HUDEP-2 (cell line): ENCODE data around the gene APOH.
"Not testable (repeated sequence)": the region's sequence is repeated elsewhere in the genome, so short reads cannot be mapped to it uniquely, and the experiment has no call there.

Source experiments
- DNase-seq, 76 experiments: peaks; one replicate each; lab custom pipeline; 2025; ENCODE audit not compliant: unreplicated experiment in 76 of 76; lab: John Stamatoyannopoulos, UW

APOH gene, protein sequence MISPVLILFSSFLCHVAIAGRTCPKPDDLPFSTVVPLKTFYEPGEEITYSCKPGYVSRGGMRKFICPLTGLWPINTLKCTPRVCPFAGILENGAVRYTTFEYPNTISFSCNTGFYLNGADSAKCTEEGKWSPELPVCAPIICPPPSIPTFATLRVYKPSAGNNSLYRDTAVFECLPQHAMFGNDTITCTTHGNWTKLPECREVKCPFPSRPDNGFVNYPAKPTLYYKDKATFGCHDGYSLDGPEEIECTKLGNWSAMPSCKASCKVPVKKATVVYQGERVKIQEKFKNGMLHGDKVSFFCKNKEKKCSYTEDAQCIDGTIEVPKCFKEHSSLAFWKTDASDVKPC

DNA sequence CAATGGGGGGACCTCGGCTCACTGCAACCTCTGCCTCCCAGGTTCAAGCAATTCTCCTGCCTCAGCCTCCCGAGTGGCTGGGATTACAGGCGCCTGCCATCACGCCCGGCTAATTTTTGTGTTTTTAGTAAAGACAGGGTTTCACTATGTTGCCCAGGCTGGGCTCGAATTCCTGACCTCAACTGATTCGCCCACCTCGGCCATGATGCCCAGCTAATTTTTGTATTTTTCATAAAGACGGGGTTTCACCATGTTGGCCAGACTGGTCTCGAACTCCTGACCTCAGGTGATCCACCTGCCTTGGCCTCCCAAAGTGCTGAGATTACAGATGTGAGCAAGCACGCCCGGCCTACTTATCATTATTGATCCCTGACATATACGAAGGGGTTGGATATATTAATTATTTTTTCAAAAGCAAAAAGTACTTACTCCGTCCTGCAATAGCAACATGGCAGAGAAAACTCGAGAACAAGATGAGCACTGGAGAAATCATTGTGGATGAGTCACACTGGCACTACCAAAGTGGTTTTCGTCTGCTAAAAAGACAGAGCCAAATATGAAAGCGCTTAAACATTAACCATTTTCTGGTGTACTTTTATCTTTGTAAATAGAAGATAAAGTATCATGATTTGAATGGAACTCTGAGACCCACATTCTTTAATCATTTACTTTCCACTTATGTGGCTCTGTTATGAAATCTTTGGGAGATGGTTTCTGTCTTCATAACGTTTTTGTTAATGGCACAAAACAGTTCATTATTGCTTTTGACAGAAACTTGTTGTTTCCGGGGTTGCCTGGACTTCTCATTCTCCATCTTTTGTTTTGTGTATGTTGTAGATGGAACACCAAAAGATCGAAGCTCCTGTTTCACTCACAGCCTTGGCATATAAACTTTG lies at the start of gene APOH:
APOH (minus strand) TSS at position 529 of the 896 bp plus-strand sequence; CDS start at position 493, 36 bp downstream.
- no peak for DNase-seq

DNA sequence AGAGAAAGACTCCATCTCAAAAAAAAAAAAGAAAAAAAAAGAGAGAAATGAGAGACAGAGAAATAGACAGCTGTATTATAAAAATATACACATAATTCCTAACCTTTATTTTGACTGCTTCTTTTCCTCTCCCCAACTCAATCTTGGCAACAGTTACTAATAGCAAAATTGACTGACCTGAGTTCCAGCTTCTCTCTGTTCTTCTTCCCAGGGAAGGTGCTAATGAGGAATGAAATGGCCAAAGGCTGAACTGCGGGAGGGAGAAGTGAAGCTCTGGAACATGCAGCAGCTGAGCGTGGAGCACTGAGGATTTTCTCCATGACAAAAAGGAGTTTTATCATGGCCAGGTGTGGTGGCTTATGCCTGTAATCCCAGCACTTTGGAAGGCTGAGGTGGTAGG lies 48.0 kb upstream of the APOH start:
- DNase-seq: no peak

DNA sequence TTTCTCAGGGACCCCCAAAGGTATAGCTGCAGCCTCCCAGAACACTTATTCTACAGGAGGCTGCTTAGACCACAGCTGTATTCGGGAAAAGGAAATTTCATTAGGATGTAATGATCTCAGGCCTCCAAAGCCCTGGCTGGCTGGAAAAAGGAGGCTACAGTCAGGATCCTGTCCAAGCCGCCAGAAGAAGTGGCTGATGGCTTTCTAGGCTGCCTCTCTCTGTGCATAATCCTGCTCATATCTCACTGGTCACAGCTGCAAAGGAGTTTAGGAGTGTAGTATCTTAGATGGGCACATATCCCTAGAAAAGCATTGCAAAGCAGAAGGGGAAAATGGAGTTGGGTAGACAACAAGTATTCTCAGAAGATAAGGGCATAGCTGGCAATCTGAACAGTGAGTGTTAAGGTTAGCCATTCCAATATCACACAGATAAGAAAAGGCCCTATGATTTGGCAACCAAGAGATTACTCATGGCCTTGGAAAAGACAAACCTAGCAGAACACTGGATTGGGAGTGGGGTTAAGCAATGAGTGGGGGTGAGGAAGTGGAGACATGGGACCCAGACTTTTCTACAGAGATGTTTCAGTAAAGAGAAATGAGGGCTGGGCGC lies 47.2 kb upstream of the APOH start:
- DNase-seq: peak in 6 of 76 experiments; percentile 11 to 24 (median 14)

DNA sequence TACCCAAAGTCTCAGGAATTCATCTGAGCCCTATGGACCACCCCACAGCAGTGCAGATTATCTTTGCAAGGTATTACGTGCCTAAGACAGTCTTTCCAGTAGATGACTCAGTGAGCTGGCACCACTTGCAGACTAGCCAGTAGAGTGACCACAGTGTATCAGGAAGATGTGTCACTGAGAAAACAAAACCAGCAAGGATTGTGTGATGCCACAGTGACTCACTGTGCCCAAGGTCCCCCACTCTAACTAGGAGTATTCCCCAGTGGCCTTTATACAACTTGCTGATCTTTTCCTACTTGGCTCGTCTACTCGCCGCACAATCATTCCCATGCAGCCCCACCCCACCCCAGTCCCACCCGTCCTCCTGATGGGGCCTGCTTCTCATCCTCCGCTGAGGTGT lies 46.4 kb upstream of the APOH start:
- DNase-seq: peak in 39 of 76 experiments; percentile 4 to 74 (median 21)

DNA sequence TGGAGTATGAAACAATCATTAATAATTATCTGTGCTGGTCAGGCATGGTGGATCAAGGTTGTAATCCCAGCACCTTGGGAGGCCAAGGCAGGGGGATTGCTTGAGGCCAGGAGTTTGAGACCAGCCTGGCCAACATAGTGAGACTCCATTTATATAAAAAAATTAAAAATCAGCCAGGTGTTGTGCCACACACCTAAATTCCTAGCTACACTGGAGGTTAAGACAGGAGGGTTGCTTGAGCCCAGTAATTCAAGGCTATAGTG lies 44.3 kb upstream of the APOH start:
- DNase-seq: no peak

DNA sequence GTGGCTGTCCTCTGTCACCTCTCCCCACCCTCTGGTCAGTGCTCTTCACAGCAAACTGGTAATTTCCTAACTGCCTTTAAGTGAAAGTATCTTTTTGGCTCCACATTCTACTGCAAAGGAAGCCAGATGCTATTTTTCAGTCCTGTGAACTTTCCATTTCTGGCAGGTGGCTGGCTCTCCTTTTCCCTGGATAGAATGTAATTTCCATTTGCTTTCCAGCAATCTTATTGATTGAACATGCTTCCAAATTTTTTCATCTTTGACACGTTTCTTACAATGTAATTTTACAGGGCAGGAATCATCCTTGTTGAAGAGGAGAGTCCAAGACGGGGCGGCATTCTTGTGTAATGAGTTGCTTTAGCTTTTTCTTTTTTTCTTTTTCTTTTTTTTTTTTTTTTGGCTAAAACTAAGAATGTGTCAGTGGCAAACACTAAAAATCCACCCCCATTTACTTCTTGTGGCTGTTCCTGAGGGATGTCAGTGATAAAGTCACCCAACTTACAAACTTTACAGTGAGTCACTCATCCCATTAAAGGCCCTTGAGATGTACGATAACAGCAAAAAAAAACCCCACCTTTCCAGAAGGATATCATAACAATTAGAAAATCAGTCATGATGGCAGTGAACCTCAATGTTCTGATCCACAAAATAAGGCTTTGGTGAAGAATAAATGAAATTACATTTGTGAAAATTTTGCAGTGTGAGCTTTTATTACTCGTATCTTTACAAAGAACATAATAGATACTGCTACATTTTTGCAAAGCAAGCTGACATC lies 43.8 kb upstream of the APOH start:
- peak in 6 of 76 experiments; percentile 8 to 26 (median 14) for DNase-seq

DNA sequence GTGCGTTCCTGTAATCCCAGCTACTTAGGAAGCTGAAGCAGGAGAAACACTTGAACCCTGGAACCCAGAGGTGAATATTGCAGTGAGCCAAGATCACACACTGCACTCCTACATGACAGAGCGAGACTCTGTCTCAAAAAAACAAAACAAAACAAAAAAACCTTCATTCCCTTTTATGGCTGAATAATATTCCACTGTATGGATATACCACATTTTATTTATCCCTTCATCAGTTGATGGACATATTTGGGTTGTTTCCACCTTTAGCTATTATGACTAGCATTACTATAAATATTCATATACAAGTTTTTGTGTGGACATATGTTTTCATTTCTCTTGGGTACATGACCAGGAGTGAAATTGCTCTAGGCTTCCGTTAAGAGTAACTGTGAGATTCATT lies 42.3 kb upstream of the APOH start:
- no peak for DNase-seq

DNA sequence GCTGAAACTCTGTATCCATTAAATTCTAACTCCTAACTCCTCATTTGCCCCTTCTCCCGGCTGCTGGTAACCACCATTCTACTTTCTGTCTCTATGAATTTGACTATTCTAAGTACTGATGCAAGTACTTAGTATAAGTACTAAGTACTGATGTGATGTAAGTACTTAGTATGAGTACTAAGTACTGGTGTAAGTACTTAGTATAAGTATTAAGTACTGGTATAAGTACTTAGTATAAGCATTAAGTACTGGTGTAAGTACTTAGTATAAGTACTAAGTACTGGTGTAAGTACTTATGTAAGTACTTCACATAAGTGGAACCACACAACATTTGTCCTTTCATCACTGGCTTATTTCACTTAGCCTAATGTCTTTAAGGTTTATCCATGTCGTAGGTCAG lies 40.9 kb upstream of the APOH start:
- DNase-seq: no peak

DNA sequence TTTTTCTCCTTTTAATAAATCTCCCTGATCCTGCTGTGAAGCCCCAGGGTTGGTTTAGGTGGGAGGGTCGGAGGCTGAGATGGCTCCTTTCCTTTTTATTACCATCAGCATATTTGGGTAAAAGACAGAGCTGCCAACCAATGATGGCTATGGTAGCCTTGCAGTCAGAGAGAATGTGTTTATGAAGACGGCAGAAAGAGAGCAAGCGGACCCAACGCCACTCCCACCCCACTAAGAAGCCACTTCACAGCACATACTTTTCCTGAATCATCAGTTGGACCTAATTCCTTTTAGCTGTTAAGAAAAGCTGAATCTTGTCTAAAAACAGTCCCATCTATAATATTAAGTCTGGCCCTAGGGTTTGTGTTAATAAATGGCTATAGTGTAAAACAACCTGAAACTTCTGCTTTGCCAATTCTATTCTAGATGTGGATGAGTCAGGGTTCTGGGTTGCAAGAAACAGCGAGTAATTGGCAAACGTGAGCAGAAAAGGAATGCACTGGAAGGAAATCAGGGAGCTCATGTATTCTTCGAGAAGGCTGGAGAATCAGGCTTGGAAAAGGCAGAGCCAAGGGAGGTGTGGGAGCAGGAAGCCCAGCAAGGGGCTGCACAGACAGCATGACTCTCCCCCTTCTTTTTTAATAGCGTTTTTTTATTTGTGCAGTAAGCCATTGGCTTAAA lies 39.2 kb upstream of the APOH start:
- DNase-seq: no peak

DNA sequence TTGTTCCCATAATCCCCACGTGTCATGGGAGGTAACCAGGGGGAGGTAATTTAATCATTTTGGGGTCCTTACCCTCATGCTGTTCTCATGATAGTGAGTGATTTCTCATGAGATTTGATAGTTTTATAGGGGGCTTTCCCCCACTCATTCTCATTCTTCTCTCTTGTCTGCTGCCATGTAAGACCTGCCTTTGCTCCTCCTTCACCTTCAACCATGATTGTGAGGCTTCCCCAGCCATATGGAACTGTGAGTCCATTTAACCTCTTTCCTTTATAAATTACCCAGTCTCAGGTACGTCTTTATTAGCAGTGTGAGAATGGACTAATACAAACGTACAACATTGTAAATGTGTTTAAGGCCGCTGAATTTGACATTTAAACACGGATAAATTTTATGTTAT lies 35.5 kb upstream of the APOH start:
- DNase-seq: no peak

DNA sequence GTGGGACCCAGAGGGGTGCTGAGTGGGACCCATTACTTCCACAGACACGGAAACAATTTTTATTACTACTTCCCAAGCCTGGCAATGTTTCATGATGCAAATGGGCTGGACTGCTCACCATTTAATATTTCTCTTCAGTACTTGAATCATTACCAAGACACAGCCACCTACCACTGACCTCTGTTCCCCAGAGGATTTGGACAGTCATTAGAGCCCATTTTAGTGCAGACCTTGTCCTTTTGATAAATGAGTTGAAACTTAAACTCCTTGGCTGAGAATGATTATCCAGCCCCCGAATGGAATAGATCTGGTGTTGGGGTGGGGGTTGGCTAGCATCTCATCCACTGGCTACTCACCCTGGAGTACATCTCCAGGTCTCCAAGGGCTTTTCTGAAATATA lies 33.6 kb upstream of the APOH start:
- DNase-seq: no peak

DNA sequence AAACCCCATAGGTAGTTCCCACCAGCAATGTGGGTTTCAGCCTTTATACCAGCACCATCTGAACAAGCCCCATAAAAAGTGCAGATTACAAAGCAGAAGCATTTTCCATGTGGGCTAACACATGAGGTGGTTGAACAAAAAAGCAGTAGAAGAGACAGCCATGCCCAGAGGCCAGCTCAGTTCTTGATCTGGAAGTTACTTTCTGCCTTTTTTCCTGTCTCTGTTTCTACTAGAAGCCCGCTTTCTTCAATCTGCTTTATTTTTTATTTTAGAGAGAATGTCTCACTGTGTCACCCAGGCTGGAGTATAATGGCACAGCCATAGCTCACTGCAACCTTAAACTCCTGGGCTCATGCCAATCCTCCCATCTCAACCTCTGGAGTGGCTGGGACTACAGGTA lies 31.5 kb upstream of the APOH start:
- no peak for DNase-seq

DNA sequence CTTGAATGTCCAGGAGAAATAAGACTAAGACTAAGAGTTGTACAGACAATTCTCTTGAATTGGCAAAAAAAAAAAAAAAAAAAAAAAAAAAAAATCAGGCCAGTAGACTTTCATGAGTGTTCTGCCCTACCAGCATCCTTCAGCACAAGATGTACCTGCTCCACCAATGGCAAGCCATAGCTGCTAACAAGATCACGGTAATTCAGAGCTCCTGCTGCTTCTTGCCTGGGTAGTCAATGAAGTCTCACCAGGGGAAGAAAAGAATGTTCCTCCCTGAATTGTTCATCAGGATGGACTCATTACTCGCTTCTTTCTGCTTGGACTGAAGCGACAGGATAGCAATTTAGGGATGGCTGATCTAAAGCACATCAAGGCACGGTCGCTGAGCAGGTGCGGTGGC lies 31.1 kb upstream of the APOH start:
- no peak for DNase-seq

DNA sequence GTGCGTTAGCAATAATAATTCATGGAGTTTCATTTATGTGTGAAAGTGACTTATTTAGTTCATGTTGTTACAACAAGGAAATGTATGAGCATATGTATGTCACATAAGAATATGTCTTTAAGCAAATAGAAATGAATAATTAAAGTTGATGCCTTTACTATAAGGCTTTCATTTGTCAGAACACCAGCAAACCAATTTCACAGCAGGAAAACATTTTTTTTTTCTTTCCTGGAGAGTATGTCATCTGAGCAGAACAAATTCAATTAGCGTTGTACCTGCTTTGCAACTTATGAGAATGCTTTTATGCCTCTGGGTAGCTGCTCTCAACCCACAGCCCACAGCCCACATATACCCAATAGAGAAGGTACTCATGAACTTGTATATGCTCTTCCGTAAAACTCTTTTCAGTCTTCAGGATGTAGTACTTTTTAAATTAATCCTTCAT lies 26.3 kb upstream of the APOH start:
- DNase-seq: no peak

DNA sequence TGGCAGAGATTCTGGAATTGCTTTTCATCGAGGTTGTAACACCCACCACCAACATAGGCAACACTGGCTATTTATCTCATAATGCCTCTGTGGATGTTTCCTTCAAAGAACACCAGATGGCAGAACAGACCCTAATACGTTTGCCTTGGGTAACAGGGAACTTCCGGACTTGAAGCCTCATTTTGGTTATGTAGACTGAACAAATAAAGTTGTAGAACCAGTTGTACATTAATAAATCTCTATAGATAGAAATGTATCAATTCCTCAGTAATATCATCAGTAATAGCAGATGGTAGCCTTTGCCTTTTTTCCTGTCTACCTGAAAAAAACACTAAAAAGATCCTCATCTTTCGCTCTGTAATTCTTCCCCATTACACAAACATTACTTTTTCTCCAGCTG lies 25.9 kb upstream of the APOH start:
- peak in 35 of 76 experiments; percentile 4 to 70 (median 28) for DNase-seq

DNA sequence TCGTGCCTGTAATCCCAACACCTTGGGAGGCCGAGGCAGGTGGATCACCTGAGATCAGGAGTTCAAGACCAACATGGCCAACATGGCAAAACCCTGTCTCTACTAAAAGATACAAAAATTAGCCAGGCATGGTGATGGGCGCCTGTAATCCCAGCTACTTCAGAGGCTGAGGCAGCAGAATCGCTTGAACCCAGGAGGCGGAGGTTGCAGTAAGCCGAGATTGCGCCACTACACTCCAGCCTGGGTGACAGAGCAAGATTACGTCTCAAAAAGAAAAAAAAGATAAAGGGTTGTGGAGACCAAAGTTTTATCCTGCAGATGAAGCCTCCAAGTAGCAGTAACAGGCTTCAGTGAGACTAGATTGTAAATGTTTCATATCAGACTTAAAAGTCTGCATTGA lies 24.2 kb upstream of the APOH start:
- DNase-seq: not testable (repeated sequence)

DNA sequence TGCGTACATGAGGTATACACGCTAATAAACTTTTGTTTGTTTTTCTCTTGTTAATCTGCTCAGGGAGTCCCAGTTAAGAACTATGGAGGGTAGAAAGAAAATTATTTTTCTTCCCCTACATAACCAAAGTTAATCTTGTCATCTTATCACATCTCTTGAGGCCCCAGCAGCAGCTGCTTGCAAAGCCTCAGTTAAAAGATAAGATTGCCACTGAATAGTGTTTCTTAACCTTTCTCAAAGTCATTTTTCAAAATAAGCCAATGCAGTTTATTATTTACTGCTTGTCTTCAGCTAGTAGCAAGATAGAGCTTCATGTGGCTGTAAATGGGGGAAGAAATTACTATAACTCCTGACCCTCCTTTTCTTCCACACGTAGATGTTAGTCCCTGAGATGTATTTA lies 21.5 kb upstream of the APOH start:
- DNase-seq: no peak

DNA sequence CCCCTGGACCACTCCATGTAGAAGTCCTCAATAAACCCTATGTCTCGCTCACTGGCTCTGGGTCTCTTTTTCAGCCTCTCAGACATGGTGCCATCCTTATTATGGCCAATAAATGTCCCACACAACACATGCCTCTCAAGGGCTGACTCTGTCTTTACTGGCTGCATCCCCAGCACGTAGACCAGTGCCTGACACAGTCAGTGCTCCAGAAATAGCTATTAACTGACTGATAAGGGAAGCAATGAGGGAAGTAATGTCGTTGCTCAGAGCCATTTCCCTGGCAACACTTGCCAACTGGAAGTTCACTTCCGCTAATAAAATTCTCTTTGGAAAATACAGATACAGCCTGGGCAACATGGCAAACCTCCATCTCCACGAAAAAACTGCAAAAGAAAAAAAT lies 19.1 kb upstream of the APOH start:
- no peak for DNase-seq

DNA sequence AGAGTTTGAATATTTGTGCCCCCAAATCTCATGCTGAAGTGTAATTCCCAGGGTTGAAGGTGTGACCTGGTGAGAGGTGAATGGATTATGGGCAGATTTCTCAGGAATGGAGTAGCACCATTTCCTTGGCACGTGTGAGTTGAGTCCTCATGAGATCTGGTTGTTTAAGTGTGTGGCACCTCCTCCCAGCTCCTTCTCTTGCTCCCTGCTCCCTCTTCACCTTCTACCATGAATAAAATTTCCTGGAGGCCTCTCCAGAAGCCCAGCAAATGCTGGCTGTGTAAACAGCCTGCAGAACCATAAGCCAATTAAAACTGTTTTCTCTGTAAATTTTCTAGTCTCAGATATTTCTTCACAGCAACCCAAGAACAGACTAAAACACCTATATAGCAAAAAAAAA lies 12.6 kb upstream of the APOH start:
- no peak for DNase-seq

DNA sequence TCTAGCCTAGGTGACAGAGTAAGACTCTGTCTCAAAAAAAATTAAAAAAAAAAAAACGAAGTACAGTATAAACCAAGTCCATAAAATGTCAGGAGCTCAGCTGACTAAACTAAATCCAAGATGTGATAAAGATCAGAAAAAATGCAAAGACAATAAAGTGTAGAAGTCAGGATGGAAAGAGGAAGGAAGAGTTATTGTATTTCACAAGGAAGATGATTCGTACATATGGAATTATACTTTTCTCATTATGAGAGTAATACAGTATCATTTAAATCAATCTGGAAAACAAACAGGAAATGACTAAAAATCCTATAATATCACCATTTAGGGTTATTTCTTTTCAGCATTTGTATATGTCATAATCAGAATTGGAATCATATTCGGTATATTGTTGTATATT lies 11.4 kb upstream of the APOH start:
- DNase-seq: no peak
